GM21825 (cell line): ENCODE results near the gene CLTCL1.
"Not testable (repeated sequence)": the region's sequence is repeated elsewhere in the genome, so short reads cannot be mapped to it uniquely, and the experiment has no call there.

Source experiments
- ATAC-seq: cut with Tn5 transposase; IDR thresholded peaks from one replicate; pipeline ENCODE4 v1.9.1; 2021; ENCODE audit warnings: mild to moderate bottlenecking, moderate library complexity; ENCODE audit not compliant: unreplicated experiment

Gene CLTCL1

GRCh38 chr22:19256362-19256761 is 35.2 kb downstream of the CLTCL1 start:
- ATAC-seq: not testable (repeated sequence)

GRCh38 chr22:19253143-19253542 is 38.4 kb downstream of the CLTCL1 start:
- ATAC-seq: no peak

DNA sequence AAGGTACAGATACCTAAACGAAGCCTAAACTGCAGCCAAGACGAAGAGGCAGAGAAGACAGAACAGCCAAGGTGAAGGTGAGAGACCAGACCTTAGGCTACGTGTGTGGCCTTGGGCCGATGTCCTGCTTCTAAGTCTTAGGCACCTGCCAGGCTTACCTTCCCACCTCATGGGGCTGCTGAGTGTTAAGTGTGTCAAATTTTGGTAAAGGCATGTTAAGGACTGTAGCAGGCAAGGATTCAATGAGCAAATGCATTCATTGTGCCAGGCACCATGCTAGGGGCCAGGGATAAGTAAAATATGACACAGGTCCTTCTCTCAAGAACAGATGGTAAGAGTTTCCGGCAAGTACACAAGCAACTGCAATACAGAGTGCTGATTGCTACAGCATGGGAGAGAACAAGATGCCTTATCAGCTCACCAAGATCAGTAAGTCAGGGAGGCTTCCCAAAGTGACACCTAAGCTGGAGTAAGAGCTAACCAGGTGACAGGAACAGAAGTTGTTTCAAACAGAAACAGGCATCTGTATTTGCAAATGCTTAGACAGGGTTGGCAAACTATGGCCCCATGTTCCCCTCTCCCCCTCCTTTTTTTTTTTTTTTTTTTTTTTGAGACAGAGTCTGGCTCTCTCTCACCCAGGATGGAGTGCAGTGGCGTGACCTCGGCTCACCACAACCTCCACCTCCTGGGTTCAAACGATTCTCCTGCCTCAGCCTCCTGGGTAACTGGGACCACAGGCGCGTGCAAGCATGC is 46.7 kb downstream of the CLTCL1 start:
- no peak for ATAC-seq

DNA sequence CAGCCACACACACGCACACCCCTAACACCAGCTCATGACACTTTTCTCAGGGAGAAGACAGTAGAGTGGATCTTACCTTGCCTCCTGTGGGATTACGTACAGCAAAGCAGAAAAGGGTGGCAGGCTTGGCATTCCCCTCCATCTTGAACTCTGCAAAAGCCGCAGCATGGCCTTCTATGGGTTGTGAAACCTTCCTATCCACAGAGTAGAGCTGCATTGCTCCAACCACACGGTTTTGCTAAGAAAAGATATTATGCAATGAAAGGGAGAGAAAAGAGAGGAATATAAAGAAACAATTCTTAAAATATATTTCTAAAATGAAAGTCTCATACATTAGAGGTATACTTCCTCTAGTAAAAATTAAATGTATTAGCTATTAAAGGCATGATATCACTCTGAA is 48.8 kb downstream of the CLTCL1 start:
- ATAC-seq: no peak

DNA sequence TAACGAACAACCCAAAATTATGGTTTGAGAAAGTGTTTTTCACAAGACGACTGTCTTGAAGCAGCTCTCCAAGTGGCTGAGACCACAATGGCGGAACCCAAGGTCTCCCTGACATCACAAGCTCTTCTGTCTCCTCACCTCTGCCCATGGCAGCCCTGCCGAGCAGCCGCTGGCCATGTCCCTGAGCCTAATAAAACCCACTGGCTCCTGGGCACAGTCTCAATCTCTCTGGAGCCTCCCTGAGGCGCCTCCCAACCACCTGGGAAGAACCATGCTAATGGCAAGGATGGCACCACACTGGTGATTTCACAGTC is 50.0 kb downstream of the CLTCL1 start:
- ATAC-seq: no peak

DNA sequence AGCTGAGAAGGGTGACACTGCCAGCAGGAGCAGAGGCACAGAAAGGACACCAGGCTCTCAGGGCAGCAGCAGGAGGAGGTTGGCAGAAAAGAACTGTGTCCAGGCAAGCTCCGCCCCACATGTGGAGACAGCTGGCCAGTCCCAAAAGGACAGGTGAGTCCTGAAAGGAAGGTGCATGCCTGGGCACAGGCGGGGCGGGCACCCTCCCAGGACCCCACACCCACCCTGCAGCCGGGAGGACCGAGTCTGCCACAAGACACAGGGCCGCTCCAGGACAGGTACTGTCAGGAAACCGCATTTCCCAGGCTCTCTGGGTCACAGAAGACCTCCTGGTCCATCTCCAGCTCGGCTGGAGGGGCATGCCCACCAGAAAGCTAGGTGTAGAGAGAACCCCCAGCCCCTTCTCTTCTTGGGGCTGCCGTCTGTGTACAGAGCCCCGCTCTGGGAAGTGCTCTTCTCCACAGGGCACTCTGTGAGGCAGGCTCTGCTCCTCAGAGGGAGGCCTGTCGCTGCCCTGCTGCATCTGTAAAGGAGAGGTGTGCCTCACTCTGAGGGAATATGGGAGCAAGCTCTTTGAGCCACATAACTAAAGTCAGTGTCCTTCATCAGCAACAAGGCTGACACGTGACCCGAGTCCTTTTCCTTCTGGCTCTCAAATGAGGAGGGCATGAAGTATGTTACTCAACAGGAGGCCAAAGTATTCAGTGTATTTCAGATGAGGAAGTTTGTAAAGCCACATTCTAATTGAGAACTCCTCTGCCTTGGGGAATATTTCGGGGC is 50.5 kb downstream of the CLTCL1 start:
- ATAC-seq: no peak

DNA sequence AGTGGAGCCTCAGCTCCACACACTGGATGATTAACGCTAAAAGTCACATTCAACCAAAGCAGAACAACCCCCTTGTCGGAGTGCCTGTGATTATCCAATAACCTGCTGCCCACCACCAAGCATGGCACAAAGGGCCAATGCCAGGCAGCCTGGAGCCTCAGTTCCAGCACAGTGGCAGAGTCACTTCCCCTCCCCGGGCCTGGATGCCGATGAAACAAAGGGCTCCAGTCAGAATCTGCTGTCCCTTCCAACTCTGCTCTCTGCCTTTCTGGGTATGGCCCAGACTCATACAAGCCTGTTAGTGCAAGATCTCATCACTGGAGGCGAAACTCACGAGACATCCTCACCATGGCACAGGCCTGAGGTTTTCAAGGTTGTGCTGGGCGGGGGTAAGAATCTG is 52.1 kb downstream of the CLTCL1 start:
- no peak for ATAC-seq

GRCh38 chr22:19238900-19239299 is 52.6 kb downstream of the CLTCL1 start:
- ATAC-seq: no peak

- ATAC-seq: no peak
Measured at GRCh38 chr22:19235874-19236273, 55.6 kb downstream of the CLTCL1 start.

GRCh38 chr22:19234126-19234896 is 57.2 kb downstream of the CLTCL1 start:
- no peak for ATAC-seq

DNA sequence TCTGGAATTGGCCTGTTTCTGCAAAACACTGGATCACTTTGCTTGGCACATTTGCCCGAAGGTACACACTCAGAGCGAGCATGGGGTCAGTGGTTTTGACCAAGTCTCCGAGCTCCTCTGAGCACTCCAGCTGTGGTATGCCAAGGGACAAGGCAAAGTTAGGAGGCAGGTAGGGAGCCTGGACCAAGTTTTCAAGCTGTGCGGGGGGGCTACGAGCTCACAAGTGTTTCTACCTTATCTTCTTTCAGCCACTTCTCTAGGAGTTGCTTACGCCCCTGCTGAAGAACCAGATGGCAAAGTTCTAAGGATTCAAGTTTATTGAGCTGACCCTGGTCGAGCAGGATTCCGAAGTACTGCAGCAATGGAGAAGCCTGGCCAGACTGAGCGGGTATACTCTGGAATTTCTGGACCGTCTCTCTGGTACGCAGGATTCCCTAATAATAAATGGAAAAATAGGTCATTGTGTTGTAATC is 58.3 kb downstream of the CLTCL1 start:
- ATAC-seq: no peak

- ATAC-seq: no peak
Measured at GRCh38 chr22:19232623-19233022, 58.9 kb downstream of the CLTCL1 start.

GRCh38 chr22:19231986-19232385 is 59.5 kb downstream of the CLTCL1 start:
- no peak for ATAC-seq

DNA sequence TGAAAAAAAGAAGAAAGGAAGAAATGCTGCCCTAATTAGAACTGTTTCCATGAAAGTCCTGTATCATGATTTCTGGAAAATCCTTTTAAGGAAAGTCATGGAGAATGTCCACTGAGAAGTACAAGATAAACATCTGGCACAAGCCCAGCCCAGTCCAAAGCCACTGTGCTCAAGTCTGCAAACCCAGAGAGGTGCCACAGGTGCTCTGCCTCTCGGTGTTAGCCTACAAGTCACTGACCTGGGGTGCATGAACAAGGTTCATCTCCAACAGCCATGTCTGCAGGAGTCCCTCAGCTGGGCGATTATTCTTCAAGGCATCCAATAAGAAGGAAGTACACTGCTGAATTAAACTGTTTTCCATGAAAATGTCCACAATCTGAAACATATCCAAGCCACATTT is 61.9 kb downstream of the CLTCL1 start:
- ATAC-seq: no peak

DNA sequence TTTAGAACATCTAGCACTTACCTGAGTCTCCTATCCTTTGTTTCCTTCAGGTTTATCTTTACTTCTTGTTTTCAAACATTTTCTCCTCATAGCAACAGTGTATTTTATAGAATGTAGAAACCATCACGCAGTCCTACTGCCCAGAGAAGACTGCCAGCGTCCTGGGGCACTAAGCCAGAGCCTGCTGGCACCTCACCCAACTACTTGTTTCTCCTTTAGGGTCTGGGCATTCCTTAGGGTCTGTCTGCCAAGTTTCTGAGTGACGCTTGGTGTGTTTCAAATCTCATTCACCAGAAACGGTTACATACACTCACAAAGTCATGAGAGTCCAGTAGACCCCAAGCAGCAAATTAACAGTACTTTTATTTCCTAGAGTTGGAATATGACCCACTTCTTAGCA is 63.3 kb downstream of the CLTCL1 start:
- ATAC-seq: no peak

- no peak for ATAC-seq
Measured at GRCh38 chr22:19226428-19226827, 65.1 kb downstream of the CLTCL1 start.

- ATAC-seq: no peak
Measured at GRCh38 chr22:19225560-19225959, 66.0 kb downstream of the CLTCL1 start.

- ATAC-seq: no peak
Measured at GRCh38 chr22:19224985-19225384, 66.5 kb downstream of the CLTCL1 start.

DNA sequence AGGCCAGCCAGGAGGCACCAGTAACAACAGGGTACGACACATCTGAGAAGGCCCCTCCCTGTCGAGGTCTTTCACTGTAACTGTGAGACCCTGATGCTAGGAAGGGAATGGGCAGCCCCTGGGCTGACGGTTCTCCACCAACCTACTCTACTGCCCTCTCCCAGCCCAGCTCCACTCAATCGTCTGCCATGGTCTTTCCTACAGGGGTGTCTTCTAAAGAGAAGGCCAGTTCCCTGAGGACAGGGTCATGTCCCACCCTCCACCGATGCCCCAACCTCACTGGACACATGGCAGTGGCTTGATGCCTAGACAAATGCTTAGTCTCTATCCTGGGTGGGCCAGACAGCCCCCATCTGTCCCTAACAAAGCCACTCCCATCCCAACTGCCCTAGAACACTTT is 67.0 kb downstream of the CLTCL1 start:
- ATAC-seq: no peak

DNA sequence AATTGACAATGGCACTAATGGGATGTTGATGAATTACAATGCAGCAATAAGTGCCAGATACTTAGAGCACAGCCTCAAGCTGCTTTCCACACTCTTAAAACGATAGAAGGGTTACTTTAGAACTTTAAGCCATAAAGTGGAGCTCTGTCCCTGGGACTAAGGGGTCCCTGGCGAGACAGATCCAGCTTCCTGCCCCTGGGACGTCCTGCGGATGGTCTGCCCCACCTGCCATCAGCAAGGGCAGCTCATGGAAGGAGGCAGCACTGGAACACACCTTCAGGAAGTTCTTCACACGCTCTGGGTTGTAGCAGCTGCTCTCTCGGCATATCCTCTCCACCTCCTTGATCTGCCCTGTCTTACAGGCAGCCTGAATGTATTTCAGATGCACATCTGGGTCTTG is 67.9 kb downstream of the CLTCL1 start:
- no peak for ATAC-seq

GRCh38 chr22:19223110-19223509 is 68.4 kb downstream of the CLTCL1 start:
- ATAC-seq: no peak
